Nephron (organoid): ENCODE results near the gene IRX1.

ENCODE experiments used
- H3K27ac Mint-ChIP-seq, 3 experiments: 2 replicates each; pipeline ENCODE4 v1.8.0; 2020; ENCODE audit warnings: mixed read lengths in 3 of 3, mild to moderate bottlenecking in 2 of 3, moderate library complexity in 1 of 3
- H3K27me3 Mint-ChIP-seq: 2 replicates; pipeline ENCODE4 v1.8.0; 2021; ENCODE audit warnings: low read depth, mild to moderate bottlenecking, moderate library complexity, mixed read lengths
- H3K36me3 Mint-ChIP-seq: 2 replicates; pipeline ENCODE4 v1.8.0; 2020; ENCODE audit warnings: low read depth, mixed read lengths
- H3K4me1 Mint-ChIP-seq: 2 replicates; pipeline ENCODE4 v1.8.0; 2020; ENCODE audit warnings: mixed read lengths
- H3K4me3 Mint-ChIP-seq, 3 experiments: 2 replicates each; pipeline ENCODE4 v1.8.0; 2020; ENCODE audit warnings: mild to moderate bottlenecking in 3 of 3, mixed read lengths in 3 of 3, moderate library complexity in 2 of 3
- H3K9me3 Mint-ChIP-seq: 2 replicates; pipeline ENCODE4 v1.8.0; 2020; ENCODE audit warnings: mixed read lengths
- CTCF ChIP-seq, 3 experiments: fragments of 200-600 bp; sonication (generic); IDR thresholded peaks; one replicate each; pipeline ENCODE4 v1.5.0; 2021; ENCODE audit warnings: antibody characterized with exemption in 3 of 3; ENCODE audit not compliant: unreplicated experiment in 3 of 3

IRX1 gene

DNA sequence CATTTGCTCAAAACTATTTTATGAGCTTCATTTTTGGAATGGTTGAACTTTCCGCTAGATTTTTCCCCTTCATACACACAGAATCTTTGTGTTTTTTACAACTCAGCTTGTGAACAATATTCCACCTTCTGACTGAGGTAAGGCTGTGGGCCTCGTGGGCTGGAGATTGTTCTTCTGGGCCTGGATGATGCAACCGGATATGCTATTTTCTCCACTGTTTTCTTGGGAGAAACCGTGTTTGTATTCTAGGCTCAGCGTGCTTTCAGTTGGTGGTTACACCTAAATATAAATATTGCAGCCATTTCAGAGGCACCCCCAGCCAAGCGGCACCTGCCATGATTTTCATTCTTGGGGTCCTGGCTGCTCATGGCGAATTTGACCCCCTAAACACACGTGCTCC is 55.2 kb downstream of the IRX1 start:
- Mint-ChIP-seq H3K4me1 (no peaks in the 10 kb centered on the region), H3K9me3 (no peaks in the 10 kb centered on the region), H3K27me3 (peaks cover 37% of the 10 kb centered on the region), H3K4me3 (no peak overlapping the region), H3K27ac (no peak overlapping the region), H3K36me3 (no peaks in the 10 kb centered on the region)
- TF ChIP-seq CTCF (IDR thresholded peaks at IDR 0.05; ENCODE audit: unreplicated experiment in 3 of 3): no peak
